GM18520 (cell line): ENCODE results near the gene ID3.

Experiments used
- ATAC-seq: cut with Tn5 transposase; IDR thresholded peaks from one replicate; pipeline ENCODE4 v1.9.1; 2021; ENCODE audit not compliant: unreplicated experiment

The ID3 gene, protein sequence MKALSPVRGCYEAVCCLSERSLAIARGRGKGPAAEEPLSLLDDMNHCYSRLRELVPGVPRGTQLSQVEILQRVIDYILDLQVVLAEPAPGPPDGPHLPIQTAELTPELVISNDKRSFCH

GRCh38 chr1:23559136-23559984, at the start of gene ID3:
Gene ID3 (minus strand): TSS chr1:23559501. CDS start chr1:23559426, 75 bp downstream.
- ATAC-seq, result peak; percentile 63

GRCh38 chr1:23607944-23608343, 48.6 kb upstream of the ID3 start:
- ATAC-seq, result no peak

DNA sequence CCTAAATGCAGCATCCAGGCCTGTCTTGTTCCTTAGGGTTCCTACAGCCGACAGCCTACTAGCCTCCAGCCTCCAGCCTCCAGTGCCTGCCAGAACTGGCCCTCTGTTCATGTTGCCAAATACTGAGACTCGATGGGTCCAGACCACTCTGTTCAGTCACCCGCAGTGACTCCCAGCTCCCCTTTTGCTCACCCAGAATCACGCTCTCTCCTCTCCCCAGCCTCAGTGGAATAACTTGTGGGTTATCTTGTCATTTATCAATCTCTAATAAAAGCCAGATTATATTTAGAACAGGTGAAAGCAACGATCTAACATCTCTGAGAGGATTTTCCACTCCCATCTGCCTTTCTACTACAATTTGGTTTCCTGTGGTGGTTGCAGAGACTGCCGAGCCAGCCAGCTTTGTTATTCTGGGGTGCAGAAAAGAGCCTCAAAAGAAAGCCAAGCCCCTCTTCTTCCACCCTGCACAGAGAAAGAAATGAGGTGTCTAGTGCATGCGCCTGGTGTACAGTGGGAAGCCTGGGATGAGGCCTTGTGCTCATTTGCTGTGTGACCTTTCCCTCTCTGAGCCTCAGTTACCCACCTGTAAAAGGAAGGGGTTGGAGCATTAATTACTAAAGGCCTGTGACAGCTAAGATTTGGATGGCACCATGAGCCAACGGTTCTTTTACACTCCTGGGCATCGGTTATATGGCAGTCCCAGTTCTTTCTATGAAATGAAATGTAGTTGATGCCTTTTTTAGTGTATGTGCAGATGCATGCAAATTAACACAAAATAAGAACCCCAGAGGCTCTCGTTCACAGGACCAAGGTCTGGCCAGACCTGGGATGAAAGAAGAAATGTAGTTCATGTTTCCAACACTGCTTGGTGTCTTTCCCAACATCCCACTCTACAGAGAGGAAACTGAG, 42.9 kb upstream of the ID3 start:
- no peak for ATAC-seq

DNA sequence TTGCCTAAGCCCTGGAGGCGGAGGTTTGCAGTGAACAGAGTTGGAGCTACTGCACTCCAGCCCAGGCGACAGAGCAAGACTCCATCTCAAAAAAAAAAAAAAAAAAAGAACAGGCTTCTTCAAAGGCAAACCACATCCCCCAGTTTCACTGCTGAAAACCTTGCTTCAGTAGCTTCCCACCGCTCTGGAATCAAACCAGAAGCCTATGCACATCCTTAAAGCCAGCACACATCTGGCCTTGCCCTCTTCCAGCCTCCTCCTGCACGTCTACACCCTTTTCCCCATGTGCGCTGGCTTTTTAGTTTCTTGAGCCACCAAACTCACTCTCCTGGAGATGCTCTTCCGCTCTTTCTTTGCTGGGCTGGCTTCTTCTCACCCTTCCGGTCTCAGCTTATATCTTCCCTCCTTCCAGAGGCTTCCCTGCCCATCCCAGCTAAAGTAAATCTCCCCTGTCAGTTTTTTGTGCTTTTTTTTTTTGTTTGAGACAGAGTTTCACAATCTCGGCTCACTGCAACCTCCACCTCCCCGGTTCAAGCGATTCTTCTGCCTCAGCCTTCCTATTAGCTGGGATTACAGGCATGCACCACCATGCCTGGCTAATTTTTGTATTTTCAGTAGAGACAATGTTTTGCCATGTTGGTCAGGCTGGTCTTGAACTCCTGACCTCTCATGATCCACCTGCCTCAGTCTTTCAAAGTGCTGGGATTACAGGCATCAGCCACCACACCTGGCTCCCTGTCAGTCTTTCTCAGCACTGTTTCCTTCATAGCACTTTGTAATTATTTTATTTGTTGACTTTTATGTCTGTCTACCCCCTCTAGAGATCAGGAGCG, 42.0 kb upstream of the ID3 start:
- no peak for ATAC-seq

- no peak for ATAC-seq
These were observed 41.0 kb upstream of the ID3 start for GRCh38 chr1:23600283-23600682.

GRCh38 chr1:23599125-23599524, 39.8 kb upstream of the ID3 start:
- no peak for ATAC-seq

- no peak for ATAC-seq
These were observed 39.1 kb upstream of the ID3 start for GRCh38 chr1:23598424-23598823.

- no peak for ATAC-seq
These were observed 38.5 kb upstream of the ID3 start for GRCh38 chr1:23597635-23598388.

GRCh38 chr1:23596382-23597358, 37.4 kb upstream of the ID3 start:
- no peak for ATAC-seq

DNA sequence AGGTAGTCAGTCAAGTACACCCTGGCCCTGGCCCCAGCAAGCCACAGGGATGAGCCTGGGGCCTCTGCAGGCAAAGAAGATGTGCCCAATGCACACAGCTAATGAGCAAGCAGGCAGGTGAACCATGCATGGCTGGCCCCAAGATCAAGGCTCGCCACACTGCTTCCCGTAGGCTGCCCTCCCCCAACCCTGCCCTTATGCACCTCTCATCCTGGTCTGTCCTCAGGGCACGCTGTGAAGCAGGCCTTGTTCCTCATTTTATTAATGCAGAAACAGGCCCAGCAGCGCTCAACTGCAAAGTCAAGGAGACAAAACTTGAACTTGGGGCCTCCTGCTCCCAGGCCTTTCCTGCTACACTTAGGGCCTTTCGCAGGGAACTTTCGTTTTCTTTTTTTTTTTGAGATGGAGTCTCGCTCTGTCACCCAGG, 35.6 kb upstream of the ID3 start:
- no peak for ATAC-seq

DNA sequence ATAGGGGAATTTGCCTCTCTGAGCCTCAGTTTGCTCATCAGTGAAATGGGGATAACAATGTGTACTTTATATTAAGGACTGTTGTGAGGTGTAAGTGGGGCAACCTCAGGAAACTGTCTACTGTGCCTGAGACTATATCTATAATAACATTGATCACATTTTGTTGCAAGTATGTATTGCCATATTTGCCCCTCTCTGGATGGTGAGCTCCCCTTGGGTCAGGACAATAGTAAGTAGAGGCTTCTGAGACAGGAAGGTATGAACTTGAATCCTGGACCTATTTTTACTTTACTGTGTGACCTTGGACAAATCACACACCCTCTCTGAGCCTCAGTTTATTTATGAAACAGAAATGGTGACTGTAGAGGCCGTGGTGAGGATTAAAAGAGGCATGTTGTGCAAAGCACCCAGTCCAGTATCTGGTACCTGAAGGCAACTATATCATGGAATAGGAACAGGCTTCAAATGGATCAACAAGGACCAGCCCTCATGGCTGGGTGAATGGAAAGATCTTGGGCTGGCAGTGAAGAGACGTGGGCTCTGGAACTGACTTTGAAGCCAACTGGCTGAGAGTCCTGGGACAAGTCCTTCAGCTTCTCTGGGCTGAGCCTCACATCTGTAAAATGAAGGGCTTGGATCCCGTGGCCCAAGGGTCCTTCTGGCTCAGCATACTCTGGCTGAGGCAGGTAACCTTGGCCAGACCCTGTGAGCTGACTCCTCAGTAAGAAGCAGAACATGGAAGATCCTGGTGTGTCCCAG, 35.0 kb upstream of the ID3 start:
- no peak for ATAC-seq

- no peak for ATAC-seq
These were observed 34.4 kb upstream of the ID3 start for GRCh38 chr1:23593556-23594148.

GRCh38 chr1:23593042-23593521, 33.8 kb upstream of the ID3 start:
- ATAC-seq, result no peak

- no peak for ATAC-seq
These were observed 33.0 kb upstream of the ID3 start for GRCh38 chr1:23592209-23592892.

DNA sequence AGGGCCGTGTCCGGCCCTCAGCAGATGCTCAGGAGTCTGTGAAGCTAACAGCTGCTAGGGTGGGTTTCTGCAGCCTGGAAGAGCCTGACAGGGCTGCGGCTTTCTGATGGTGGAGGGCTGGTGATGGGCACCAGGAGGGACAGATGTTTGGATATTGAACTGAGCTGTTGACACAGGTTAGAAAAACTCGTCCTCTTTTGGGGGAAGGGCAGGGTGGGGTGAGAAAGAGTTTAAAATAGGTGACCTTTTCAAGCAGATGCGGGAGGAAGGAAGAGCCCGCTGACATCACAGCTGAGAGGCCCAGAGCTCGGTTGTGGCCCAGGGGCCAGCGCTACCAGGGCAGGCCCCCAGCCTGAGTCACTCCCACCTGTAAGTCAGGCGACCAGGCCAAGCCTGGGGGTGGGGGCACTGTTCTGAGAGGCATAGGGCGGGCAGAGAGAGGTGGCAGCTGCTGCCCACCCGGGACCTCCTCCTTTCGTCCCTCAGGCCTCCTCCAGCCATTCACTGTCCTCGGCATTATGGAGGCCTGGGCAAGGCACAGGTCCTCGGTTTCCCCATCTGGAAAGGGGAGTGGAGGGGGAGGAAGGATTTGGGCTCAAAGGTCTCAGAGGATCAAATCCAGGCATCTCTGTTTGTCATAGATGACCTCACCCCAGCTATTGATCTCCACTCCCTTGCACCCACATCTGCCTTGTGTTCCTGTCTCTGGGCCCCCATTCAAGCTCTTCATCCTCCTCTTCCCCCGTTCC, 32.3 kb upstream of the ID3 start:
- peak; percentile 53 for ATAC-seq

DNA sequence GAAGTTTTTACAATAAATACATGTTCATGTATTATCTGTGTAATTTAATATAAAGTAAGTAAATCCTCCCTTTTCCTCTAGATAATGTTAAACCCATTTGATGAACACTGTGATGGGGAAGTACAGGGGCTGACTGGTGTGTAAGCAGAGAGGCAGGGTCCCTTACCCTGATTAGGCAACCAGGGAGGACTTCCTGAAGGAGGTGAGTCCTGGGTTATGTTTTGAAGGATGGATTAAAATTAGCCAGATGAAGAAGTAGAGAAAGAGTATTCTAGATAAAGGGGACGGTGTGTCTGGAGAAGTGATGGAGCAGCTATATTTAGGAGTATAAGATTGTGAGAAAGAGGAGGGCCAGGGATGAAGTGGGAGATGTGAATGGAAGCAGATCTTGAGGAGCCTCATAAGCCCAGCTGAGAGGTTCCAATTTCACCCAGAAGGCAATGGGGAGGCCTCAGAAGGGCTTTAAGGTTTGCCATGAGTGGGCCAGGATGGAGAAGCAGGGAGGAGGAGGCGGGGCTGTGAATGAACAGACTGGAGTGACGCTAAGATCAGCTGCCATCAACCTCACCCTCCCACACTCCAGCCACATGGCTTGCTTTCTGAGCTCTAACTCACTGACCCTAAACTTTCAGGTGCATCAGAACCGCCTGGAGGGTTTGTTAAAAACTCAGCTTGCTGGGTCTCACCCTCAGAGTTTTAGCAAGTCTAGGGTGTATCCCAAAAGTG, 30.9 kb upstream of the ID3 start:
- no peak for ATAC-seq
